Calu3 (cell line): Measurements from ENCODE around the gene RNF167. TPM values are rescaled to one million over a fixed set of nuclear protein-coding genes. Genes with fewer than 3 reads are reported as not detected.
A peak's percentile ranks its signal among the peaks of the same experiment; 100 is the strongest.
"Not testable (repeated sequence)": the region's sequence is repeated elsewhere in the genome, so short reads cannot be mapped to it uniquely, and the experiment has no call there.

Experiments
- BruUV-seq: library from RNA; stranded (reverse); fragments of 400-500 nt; replicated peaks from 2 replicates; lab custom pipeline; 2021; lab: Mats Ljungman, UMichigan
- CTCF ChIA-PET: fragments of 300-600 bp; sonication (Branson Sonifier 250); formaldehyde crosslinking; loops from one replicate; lab custom pipeline; 2022; ENCODE audit warnings: antibody characterized with exemption; lab: Charles Lee
- DNase-seq: peaks from one replicate; pipeline ENCODE4 v3.0.0; 2022
- H3K27ac Mint-ChIP-seq: one replicate; pipeline ENCODE4 v1.8.0; 2022; ENCODE audit warnings: mixed read lengths; ENCODE audit not compliant: unreplicated experiment
- H3K27me3 Mint-ChIP-seq: one replicate; pipeline ENCODE4 v1.8.0; 2022; ENCODE audit warnings: mixed read lengths; ENCODE audit not compliant: unreplicated experiment
- H3K36me3 Mint-ChIP-seq: one replicate; pipeline ENCODE4 v1.8.0; 2022; ENCODE audit warnings: mild to moderate bottlenecking, moderate library complexity, mixed read lengths; ENCODE audit not compliant: insufficient read depth, unreplicated experiment
- H3K4me1 Mint-ChIP-seq: one replicate; pipeline ENCODE4 v1.8.0; 2022; ENCODE audit warnings: mild to moderate bottlenecking, low read depth, mixed read lengths; ENCODE audit not compliant: unreplicated experiment
- H3K4me3 Mint-ChIP-seq: one replicate; pipeline ENCODE4 v1.8.0; 2022; ENCODE audit warnings: mild to moderate bottlenecking, low read depth, moderate library complexity, mixed read lengths; ENCODE audit not compliant: unreplicated experiment
- H3K9me3 Mint-ChIP-seq: one replicate; pipeline ENCODE4 v1.8.0; 2022; ENCODE audit warnings: low read depth, mixed read lengths; ENCODE audit not compliant: unreplicated experiment
- CTCF ChIP-seq: fragments of 200-600 bp; IDR thresholded peaks from one replicate; pipeline ENCODE4 v1.8.0; 2022; ENCODE audit warnings: antibody characterized with exemption; ENCODE audit not compliant: unreplicated experiment
- intact Hi-C: fragments of 100-400 bp; cut with micrococcal nuclease; formaldehyde crosslinking; loops from one replicate; pipeline ENCODE4 v1.10.0; 2022; ENCODE audit not compliant: unreplicated experiment
- total RNA-seq: library from RNA; stranded (reverse); gene quantifications from 2 replicates; pipeline ENCODE4 v1.2.3, GENCODE V29; 2022

Gene RNF167
- total RNA-seq, 1 experiment from 2014 or later, result 65.2 TPM

- H3K4me3 Mint-ChIP-seq, result no peak overlapping the region
- peaks cover 14% of the 10 kb centered on the region for H3K36me3 Mint-ChIP-seq
- H3K27me3 Mint-ChIP-seq, result no peaks in the 10 kb centered on the region
- CTCF ChIA-PET, result no interaction called here
- no peak for DNase-seq
- TF ChIP-seq CTCF, result no peak
- H3K9me3 Mint-ChIP-seq, result no peaks in the 10 kb centered on the region
- no peak overlapping the region for H3K27ac Mint-ChIP-seq
- no TSS peak for BruUV-seq
- H3K4me1 Mint-ChIP-seq, result peaks cover 14% of the 10 kb centered on the region
- intact Hi-C loops, result loop anchor here (5.0 kb wide), 1 partner anchor 114 kb away; the partner anchor contains the start of genes GLTPD2 and VMO1
Observed at GRCh38 chr17:4901648-4902344, 38.3 kb upstream of the RNF167 start.

- no TSS peak for BruUV-seq
- no peak overlapping the region for H3K4me3 Mint-ChIP-seq
- H3K27me3 Mint-ChIP-seq, result no peaks in the 10 kb centered on the region
- no peak overlapping the region for H3K27ac Mint-ChIP-seq
- H3K36me3 Mint-ChIP-seq, result peaks cover 14% of the 10 kb centered on the region
- H3K4me1 Mint-ChIP-seq, result peaks cover 14% of the 10 kb centered on the region
- TF ChIP-seq CTCF, result no peak
- no peaks in the 10 kb centered on the region for H3K9me3 Mint-ChIP-seq
- intact Hi-C loops, result loop anchor here (5.0 kb wide), 1 partner anchor 115 kb away; the partner anchor contains the start of genes GLTPD2 and VMO1
- CTCF ChIA-PET, result interaction anchor here (0.7 to 1.0 kb wide), 2 partner anchors 171 to 188 kb away, joined by 3 read pairs; partner anchors contain the start of gene MED11
- DNase-seq, result no peak
Observed at GRCh38 chr17:4902540-4902939, 37.5 kb upstream of the RNF167 start.

GRCh38 chr17:4903051-4903818, 36.8 kb upstream of the RNF167 start, which contains the start of gene CHRNE:
TSS of gene CHRNE (minus strand) at chr17:4903098. CDS start at chr17:4903063, 35 bp downstream.
- no TSS peak for BruUV-seq
- peak; percentile 75 for DNase-seq
- Mint-ChIP-seq H3K36me3 (peaks cover 14% of the 10 kb centered on the region), H3K4me3 (no peak within 1 kb of the TSS), H3K27me3 (no peaks in the 10 kb centered on the region), H3K27ac (peak within 1 kb of the TSS; percentile 50), H3K4me1 (peaks cover 14% of the 10 kb centered on the region), H3K9me3 (no peaks in the 10 kb centered on the region)
- CTCF ChIA-PET, result interaction anchor here (0.7 to 1.0 kb wide), 2 partner anchors 172 to 188 kb away, joined by 3 read pairs; partner anchors contain the start of gene MED11
- intact Hi-C loops, result loop anchor here (5.0 kb wide), 1 partner anchor 116 kb away; the partner anchor contains the start of genes GLTPD2 and VMO1
- TF ChIP-seq CTCF, result peak; percentile 57

GRCh38 chr17:4906642-4907041, 33.4 kb upstream of the RNF167 start:
- H3K4me3 Mint-ChIP-seq, BruUV-seq, DNase-seq, H3K27ac Mint-ChIP-seq, H3K36me3 Mint-ChIP-seq, H3K9me3 Mint-ChIP-seq, intact Hi-C loops, H3K27me3 Mint-ChIP-seq: not testable (repeated sequence)
- H3K4me1 Mint-ChIP-seq, result peaks cover 14% of the 10 kb centered on the region
- CTCF ChIA-PET, result interaction anchor here (0.6 kb wide), 1 partner anchor 148 kb away, joined by 3 read pairs; no protein-coding TSS in a partner anchor
